CD4-positive, alpha-beta T cell treated with Interleukin-6 at 100 ng/mL for 8 hours (primary cell): ENCODE measurements around the gene PYGB.

Experiments used
- DNase-seq: peaks from one replicate; pipeline ENCODE4 v3.0.0-alpha.2; 2020; ENCODE audit warnings: mixed read lengths, low spot score

PYGB gene

GRCh38 chr20:25216199-25216945 is 31.5 kb upstream of the PYGB start:
- no peak for DNase-seq

GRCh38 chr20:25217161-25218108 is 30.4 kb upstream of the PYGB start:
- DNase-seq: no peak

DNA sequence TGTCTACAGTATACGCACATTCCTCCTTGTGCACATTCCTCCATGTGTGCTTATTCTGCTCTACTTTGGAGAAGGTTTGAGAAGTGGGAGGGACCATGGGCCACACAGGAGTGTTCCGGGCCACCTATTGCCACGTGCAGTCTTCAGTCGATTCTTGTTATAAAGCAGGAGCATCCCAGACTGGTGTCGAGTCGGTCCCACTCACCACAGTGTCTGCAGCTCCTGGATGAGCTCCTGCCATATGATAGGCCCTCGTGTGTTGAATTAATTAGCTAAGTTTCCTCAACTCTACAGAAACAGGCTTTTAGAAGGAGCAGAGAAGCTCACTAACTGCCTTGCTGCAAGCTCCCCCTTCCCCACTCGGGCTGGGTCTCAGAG is 29.8 kb upstream of the PYGB start:
- DNase-seq: no peak

DNA sequence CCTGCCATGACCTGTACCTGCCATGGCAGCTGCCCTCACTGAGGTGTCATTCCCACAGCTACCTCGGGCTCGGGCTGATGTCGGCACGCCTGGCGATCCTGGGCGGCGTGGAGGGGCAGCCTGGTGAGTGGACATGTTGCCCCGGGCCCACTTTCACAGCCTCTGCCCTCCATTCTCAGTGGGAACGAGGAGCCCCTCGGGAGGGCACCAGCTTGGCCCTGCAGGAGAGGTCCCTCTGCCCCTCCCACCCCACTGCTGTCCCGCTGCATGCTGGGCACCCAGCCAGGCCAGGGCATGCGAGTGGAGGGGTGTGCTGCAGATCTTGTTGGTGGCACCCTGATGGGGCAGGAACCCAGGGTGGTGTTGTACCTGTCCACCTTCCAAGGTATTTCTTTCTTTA is 29.4 kb upstream of the PYGB start:
- DNase-seq: no peak

DNA sequence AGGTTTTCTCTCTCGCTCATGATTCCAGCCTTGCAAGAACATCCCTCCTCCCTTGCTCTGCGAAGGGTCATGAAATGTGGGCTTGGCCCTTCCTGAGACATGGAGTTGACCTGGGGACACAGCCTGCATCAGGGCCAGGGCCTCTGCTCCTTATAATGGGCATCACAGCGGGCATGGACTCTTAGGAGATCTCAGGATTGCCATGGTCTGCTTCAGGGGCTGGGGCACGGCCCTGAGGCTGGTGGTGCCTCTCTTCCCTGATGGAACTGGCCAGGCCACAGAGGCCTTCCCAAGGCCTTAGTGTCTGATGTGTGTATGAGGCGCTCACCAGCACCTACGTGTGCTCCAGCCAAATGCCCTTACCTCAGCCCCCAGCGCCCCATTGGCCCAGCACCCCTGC is 28.5 kb upstream of the PYGB start:
- DNase-seq: no peak

GRCh38 chr20:25220021-25220730 is 27.7 kb upstream of the PYGB start:
- no peak for DNase-seq

DNA sequence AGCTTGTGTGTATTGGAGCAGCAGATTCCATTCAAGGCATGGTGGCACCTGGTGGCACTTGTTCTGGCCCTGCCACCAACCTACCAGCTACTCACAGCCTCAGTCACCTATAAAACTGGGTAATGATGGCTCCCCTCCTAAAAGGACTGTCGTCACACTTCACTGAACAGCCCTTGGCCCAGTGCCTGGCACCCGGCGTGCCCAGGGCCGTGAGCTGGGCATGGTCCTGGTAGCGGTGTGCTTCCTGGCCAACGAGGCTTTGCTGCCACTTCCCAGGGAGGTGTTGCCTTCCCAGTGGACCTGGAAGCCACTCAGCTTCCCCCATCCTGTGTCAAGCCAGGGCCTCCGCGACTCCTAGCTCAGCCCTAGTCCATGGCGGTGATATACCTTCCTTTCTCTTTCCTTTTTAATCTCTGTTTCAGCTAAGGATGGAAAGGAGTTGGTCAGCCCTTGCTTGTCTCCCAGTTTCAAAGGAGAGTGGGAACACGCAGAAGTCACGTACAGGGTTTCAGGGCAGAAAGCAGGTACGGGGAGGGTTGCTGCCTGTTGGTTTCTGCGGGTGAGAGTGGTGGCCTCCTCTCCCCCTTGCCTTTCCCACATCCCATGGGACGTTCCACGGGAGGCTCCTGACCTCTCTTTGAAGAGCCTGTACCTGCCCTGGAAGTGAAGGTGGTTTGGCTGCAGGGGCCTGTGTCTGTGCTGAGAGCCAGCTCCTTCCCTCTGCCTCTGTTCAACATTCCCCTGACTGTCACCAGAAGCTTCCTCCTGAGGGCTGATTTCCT is 26.9 kb upstream of the PYGB start:
- DNase-seq: no peak

- DNase-seq: no peak
Observed at GRCh38 chr20:25221592-25222460, 26.1 kb upstream of the PYGB start.

GRCh38 chr20:25222461-25223178 is 25.3 kb upstream of the PYGB start:
- DNase-seq: no peak

GRCh38 chr20:25223179-25223661 is 24.7 kb upstream of the PYGB start:
- peak; percentile 8 for DNase-seq

- no peak for DNase-seq
Observed at GRCh38 chr20:25223765-25224720, 23.8 kb upstream of the PYGB start.

- no peak for DNase-seq
Observed at GRCh38 chr20:25224941-25225340, 22.9 kb upstream of the PYGB start.

GRCh38 chr20:25225642-25226432 is 22.0 kb upstream of the PYGB start:
- DNase-seq: no peak

DNA sequence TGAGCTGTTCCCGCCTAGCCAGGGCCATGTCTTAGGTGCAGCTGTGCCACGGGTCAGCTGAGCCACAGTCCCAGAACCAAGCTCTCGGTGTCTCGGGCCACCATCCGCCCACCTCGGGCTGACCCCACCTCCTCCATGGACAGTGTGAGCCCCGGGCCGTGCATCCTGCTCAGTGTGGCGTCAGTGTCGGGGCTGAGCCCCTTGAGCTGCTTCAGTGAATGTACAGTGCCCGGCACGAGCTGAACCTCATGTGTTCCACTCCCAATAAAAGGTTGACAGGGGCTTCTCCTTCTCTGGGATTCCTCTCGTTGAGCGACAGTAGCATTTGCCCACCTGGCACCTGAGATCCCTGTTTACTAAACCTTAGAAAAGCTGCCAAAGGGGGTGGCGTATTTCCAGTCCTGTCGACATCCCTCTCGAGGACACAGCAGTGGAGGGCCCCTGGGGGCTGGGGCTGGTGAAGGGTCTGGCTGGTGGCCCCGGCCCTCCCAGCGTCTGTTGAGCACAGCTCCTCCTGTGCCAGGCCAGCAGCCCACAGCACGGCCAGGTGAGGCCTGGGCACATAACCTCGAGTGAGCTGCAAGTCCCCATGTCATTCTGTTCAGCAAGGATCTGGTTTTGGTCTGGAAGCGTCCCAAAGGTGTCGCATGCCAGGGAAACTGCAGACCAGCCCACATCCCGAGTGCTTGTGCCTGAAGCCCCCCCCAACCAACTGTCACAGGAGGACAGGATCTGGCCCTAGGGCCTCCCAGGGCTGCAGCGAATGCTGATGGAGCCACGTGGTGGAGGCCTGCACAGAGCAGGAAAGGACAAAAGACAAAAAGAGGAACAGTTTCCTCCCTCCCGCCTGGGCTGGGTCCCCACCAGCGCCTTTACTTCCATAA is 21.2 kb upstream of the PYGB start:
- DNase-seq: no peak

DNA sequence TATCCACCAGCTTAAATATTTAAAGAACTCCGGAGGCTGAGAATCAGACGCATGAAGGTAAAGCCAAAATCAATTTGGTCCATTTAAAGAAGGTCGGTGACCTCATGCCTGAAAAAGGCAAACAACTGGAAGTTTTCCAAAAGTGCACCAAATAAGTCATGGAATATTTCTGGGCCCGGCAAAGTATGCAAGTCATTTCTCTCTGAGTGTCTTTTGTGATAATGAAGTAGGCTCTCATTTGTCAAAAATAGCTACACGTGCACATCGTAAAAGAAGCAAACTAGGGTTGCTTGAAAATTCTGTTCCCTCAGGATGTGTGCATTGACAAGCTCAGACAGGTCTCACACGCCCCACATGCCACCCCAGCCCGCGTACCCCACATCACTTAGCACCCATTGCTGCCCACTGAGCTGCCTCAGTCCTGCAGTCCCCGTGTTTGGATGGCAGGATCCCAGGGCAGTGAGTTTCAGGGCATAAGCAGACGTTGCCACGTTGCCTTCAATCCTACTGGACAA is 20.5 kb upstream of the PYGB start:
- DNase-seq: no peak

- DNase-seq: no peak
Observed at GRCh38 chr20:25229486-25230165, 18.3 kb upstream of the PYGB start.
